HCT116 (cell line): ENCODE results near the gene FHOD3. TPM values are rescaled to one million over a fixed set of nuclear protein-coding genes. Genes with fewer than 3 reads are reported as not detected.

Source experiments
- ATAC-seq: fragments of 200-7000 bp; cut with Tn5 transposase; 2 replicates; pipeline ENCODE4 v1.9.1; 2020; ENCODE audit warnings: mild to moderate bottlenecking, moderate library complexity
- BruUV-seq: library from RNA; stranded (reverse); fragments of 400-500 nt; replicated peaks from 2 replicates; lab custom pipeline; 2021; lab: Mats Ljungman, UMichigan
- CTCF ChIA-PET: fragments of 300-600 bp; sonication (Branson Sonifier 250); formaldehyde crosslinking; loops from one replicate; lab custom pipeline; 2021; ENCODE audit warnings: antibody characterized with exemption; lab: Charles Lee
- POLR2A ChIA-PET: fragments of 300-600, 350-600 bp; sonication (Branson Sonifier 250); formaldehyde crosslinking; loops from one replicate; lab custom pipeline; 2021; ENCODE audit warnings: antibody characterized with exemption; lab: Charles Lee
- RAD21 ChIA-PET, 2 experiments: fragments of 300-600 bp; sonication (Branson Sonifier 250); formaldehyde crosslinking; loops; one replicate each; lab custom pipeline; 2023; ENCODE audit warnings: low total read pairs in 2 of 2; ENCODE audit not compliant: uncharacterized antibody in 2 of 2, unreplicated experiment in 2 of 2, low non-redundant PET in 1 of 2; lab: Charles Lee
- DNase-seq: peaks from one replicate; pipeline ENCODE4 v3.0.0-alpha.2; 2010; ENCODE audit warnings: low read depth, low spot score
- H2AFZ ChIP-seq: fragments of 200-600 bp; shearing (Covaris generic), sonication (generic); 2 replicates; pipeline ENCODE4 v1.6.1; 2017; ENCODE audit warnings: low read depth, mixed run types, mixed read lengths, antibody characterized with exemption, low read length; ENCODE audit not compliant: poor library complexity, severe bottlenecking
- H3K27ac ChIP-seq: 2 replicates; pipeline ENCODE4 v1.5.1; 2012; ENCODE audit warnings: low read depth, low read length
- H3K27me3 ChIP-seq: fragments of 200-600 bp; sonication (generic); 2 replicates; pipeline ENCODE4 v1.6.1; 2016; ENCODE audit warnings: mixed run types, low read length, mixed read lengths; ENCODE audit not compliant: insufficient read depth
- H3K36me3 ChIP-seq, 2 experiments: fragments of 200-500 bp in 1 of 2; fragments of 200-600 bp in 1 of 2; sonication (Bioruptor generic) in 1 of 2; sonication (generic) in 1 of 2; 2 replicates each; pipeline versions ENCODE4 v1.5.1 to v1.6.1; 2014 to 2016; ENCODE audit warnings: low read length in 2 of 2, inconsistent platforms in 1 of 2, mixed read lengths in 1 of 2, mixed run types in 1 of 2; ENCODE audit not compliant: insufficient read depth in 2 of 2, control insufficient read depth in 1 of 2
- H3K4me1 ChIP-seq, 2 experiments: fragments of 200-600 bp in 1 of 2; sonication (generic) in 1 of 2; 2 replicates each; pipeline versions ENCODE4 v1.5.1 to v1.6.1; 2012 to 2017; ENCODE audit warnings: low read length in 2 of 2, inconsistent platforms in 1 of 2, mild to moderate bottlenecking in 1 of 2, mixed read lengths in 1 of 2, mixed run types in 1 of 2, moderate library complexity in 1 of 2; ENCODE audit not compliant: insufficient read depth in 2 of 2, control insufficient read depth in 1 of 2
- H3K4me2 ChIP-seq: fragments of 200-600 bp; sonication (generic); 2 replicates; pipeline ENCODE4 v1.6.1; 2017; ENCODE audit warnings: mixed run types, low read length, mixed read lengths
- H3K4me3 ChIP-seq, 2 experiments: fragments of 200-600 bp in 1 of 2; sonication (generic) in 1 of 2; replicated peaks in 1 of 2; 2 replicates each; pipeline ENCODE4 v1.5.1; 2011 to 2016; ENCODE audit warnings: low read length in 2 of 2, control low read depth in 1 of 2, low read depth in 1 of 2, mild to moderate bottlenecking in 1 of 2, mixed read lengths in 1 of 2, mixed run types in 1 of 2
- H3K79me2 ChIP-seq: fragments of 200-600 bp; sonication (generic); 2 replicates; pipeline ENCODE4 v1.6.1; 2017; ENCODE audit warnings: mild to moderate bottlenecking, mixed run types, low read length, moderate library complexity, mixed read lengths; ENCODE audit not compliant: insufficient read depth
- H3K9ac ChIP-seq: fragments of 200-600 bp; sonication (generic); 2 replicates; pipeline ENCODE4 v1.6.1; 2016; ENCODE audit warnings: low read length, mixed read lengths
- H3K9me2 ChIP-seq: fragments of 200-600 bp; sonication (generic), shearing (Covaris generic); 2 replicates; pipeline ENCODE4 v1.6.1; 2017; ENCODE audit warnings: mixed run types, mild to moderate bottlenecking, moderate library complexity; ENCODE audit not compliant: insufficient read depth
- H3K9me3 ChIP-seq, 2 experiments: fragments of 200-500 bp in 1 of 2; fragments of 200-600 bp in 1 of 2; sonication (Bioruptor generic) in 1 of 2; sonication (generic) in 1 of 2; 2 replicates each; pipeline ENCODE4 v1.6.1; 2014 to 2017; ENCODE audit warnings: low read length in 2 of 2, mixed read lengths in 2 of 2, inconsistent platforms in 1 of 2, low read depth in 1 of 2, mild to moderate bottlenecking in 1 of 2, mixed run types in 1 of 2, moderate library complexity in 1 of 2; ENCODE audit not compliant: control insufficient read depth in 1 of 2, insufficient read depth in 1 of 2
- H4K20me1 ChIP-seq: fragments of 200-600 bp; sonication (generic), shearing (Covaris generic); 2 replicates; pipeline ENCODE4 v1.6.1; 2017; ENCODE audit warnings: mixed run types, mild to moderate bottlenecking, moderate library complexity; ENCODE audit not compliant: insufficient read depth
- EZH2phosphoT487 ChIP-seq: fragments of 200-600 bp; IDR thresholded peaks from 2 replicates; pipeline ENCODE4 v1.6.1; 2018; ENCODE audit warnings: antibody characterized with exemption, borderline replicate concordance
- RAD21 ChIP-seq: IDR thresholded peaks from 2 replicates; pipeline ENCODE4 v1.6.1; 2012; ENCODE audit warnings: low read depth, mild to moderate bottlenecking
- SIN3A ChIP-seq: IDR thresholded peaks from 2 replicates; pipeline ENCODE4 v1.6.1; 2012; ENCODE audit warnings: low read depth
- TCF7L2 ChIP-seq: IDR thresholded peaks from 2 replicates; pipeline ENCODE4 v1.7.0; 2011; ENCODE audit warnings: borderline replicate concordance, inconsistent platforms; ENCODE audit not compliant: insufficient read depth, insufficient read length; ENCODE audit errors: extremely low read depth
- ZNF274 ChIP-seq: fragments of 200-500 bp; sonication (Bioruptor generic); IDR thresholded peaks from 2 replicates; pipeline ENCODE4 v1.6.1; 2014; ENCODE audit warnings: mild to moderate bottlenecking, low read depth, low read length, inconsistent platforms
- intact Hi-C: fragments of 100-400 bp; cut with micrococcal nuclease; formaldehyde crosslinking; loops from 2 replicates; pipeline ENCODE4 v1.10.0; 2022
- total RNA-seq: library from RNA; stranded (reverse); gene quantifications from one replicate; pipeline ENCODE4 v1.2.1, GENCODE V29; 2021; ENCODE audit not compliant: unreplicated experiment
- TF ChIP-seq, protein P1 (sequence below): IDR thresholded peaks from 2 replicates; pipeline ENCODE4 v1.6.1; 2012
- TF ChIP-seq, protein P2 (sequence below): IDR thresholded peaks from 2 replicates; pipeline ENCODE4 v1.6.1; 2012
- TF ChIP-seq, protein P3 (sequence below): IDR thresholded peaks from 2 replicates; pipeline ENCODE4 v1.6.1; 2012; ENCODE audit warnings: low read depth

The FHOD3 gene
- total RNA-seq, 1 experiment from 2014 or later = 4.0 TPM

DNA sequence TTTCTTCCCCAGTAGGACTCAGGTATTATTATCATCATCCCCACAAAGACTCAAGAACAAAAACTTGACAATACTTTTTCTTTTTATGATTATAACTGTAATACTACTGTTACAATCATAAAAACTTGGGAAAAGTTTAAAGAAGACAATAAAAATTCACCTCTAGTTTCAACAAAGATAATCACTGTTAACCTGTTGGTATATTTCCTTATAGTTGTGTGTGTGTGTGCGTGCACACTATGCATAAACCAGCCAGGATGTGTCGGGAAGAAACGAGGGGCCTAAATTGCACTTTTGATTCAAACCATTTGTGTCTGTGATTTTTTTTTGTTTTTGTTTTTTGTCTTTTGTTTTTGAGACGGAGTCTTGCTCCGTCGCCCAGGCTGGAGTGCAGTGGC, 298.3 kb downstream of the FHOD3 start:
- Histone ChIP-seq H3K9ac (no peak overlapping the region), H3K9me2 (no peaks in the 10 kb centered on the region), H3K27me3 (no peaks in the 10 kb centered on the region), H3K4me3 (no peak overlapping the region), H4K20me1 (no peaks in the 10 kb centered on the region), H3K9me3 (no peaks in the 10 kb centered on the region), H3K4me2 (no peak overlapping the region), H3K79me2 (no peaks in the 10 kb centered on the region), H2AFZ (no peak overlapping the region), H3K27ac (no peak overlapping the region), H3K4me1 (no peaks in the 10 kb centered on the region), H3K36me3 (no peaks in the 10 kb centered on the region)
- no peak for ATAC-seq
- TF ChIP-seq TCF7L2 = no peak
- TF ChIP-seq EZH2phosphoT487 = no peak
- TF ChIP-seq RAD21 = no peak
- TF ChIP-seq, protein P1, sequence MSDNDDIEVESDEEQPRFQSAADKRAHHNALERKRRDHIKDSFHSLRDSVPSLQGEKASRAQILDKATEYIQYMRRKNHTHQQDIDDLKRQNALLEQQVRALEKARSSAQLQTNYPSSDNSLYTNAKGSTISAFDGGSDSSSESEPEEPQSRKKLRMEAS = no peak
- TF ChIP-seq, protein P2, sequence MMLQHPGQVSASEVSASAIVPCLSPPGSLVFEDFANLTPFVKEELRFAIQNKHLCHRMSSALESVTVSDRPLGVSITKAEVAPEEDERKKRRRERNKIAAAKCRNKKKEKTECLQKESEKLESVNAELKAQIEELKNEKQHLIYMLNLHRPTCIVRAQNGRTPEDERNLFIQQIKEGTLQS = no peak
- TF ChIP-seq, protein P3, sequence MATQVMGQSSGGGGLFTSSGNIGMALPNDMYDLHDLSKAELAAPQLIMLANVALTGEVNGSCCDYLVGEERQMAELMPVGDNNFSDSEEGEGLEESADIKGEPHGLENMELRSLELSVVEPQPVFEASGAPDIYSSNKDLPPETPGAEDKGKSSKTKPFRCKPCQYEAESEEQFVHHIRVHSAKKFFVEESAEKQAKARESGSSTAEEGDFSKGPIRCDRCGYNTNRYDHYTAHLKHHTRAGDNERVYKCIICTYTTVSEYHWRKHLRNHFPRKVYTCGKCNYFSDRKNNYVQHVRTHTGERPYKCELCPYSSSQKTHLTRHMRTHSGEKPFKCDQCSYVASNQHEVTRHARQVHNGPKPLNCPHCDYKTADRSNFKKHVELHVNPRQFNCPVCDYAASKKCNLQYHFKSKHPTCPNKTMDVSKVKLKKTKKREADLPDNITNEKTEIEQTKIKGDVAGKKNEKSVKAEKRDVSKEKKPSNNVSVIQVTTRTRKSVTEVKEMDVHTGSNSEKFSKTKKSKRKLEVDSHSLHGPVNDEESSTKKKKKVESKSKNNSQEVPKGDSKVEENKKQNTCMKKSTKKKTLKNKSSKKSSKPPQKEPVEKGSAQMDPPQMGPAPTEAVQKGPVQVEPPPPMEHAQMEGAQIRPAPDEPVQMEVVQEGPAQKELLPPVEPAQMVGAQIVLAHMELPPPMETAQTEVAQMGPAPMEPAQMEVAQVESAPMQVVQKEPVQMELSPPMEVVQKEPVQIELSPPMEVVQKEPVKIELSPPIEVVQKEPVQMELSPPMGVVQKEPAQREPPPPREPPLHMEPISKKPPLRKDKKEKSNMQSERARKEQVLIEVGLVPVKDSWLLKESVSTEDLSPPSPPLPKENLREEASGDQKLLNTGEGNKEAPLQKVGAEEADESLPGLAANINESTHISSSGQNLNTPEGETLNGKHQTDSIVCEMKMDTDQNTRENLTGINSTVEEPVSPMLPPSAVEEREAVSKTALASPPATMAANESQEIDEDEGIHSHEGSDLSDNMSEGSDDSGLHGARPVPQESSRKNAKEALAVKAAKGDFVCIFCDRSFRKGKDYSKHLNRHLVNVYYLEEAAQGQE = no peak
- no peak for TF ChIP-seq SIN3A
- TF ChIP-seq ZNF274 = no peak
- ChIA-PET POLR2A (no interaction called here), RAD21 (no interaction called here), CTCF (no interaction called here)
- no TSS peak for BruUV-seq
- intact Hi-C loops = no loop called here
- no peak for DNase-seq
